ENCODE measurements around the gene OR5M3. TPM values are rescaled to one million over a fixed set of nuclear protein-coding genes. Genes with fewer than 3 reads are reported as not detected.

The OR5M3 gene
- polyA plus RNA-seq, 1 of the 3 experiments (the other 2 are of a cell fraction), result not detected

- Histone ChIP-seq H3K4me2 (no peak within 1 kb of the TSS), H3K9me3 (no peaks in the 10 kb centered on the region), H3K9ac (no peak within 1 kb of the TSS), H3K79me2 (ENCODE audit: insufficient read depth) (no peaks in the 10 kb centered on the region), H3K27ac (ENCODE audit: low read depth in 2 of 2, low read length in 1 of 2) (no peak within 1 kb of the TSS), H3K4me1 (ENCODE audit: control insufficient read depth in 1 of 2, insufficient read depth in 2 of 2, low read depth in 1 of 2, low read length in 1 of 2) (no peaks in the 10 kb centered on the region), H3K4me3 (ENCODE audit: low read depth in 2 of 2, low read length in 1 of 2) (no peak within 1 kb of the TSS), H3K27me3 (ENCODE audit: insufficient read depth) (no peaks in the 10 kb centered on the region), H3F3A (replicated peaks; ENCODE audit: insufficient read depth) (no peaks in the 10 kb centered on the region), H2AFZ (ENCODE audit: low read depth) (no peak within 1 kb of the TSS), H3K9me2 (no peaks in the 10 kb centered on the region), H3K36me3 (replicated peaks in 1 of 2; ENCODE audit: control insufficient read depth in 1 of 2, insufficient read depth in 2 of 2, low read length in 1 of 2) (no peaks in the 10 kb centered on the region), H4K20me1 (ENCODE audit: insufficient read depth) (no peaks in the 10 kb centered on the region)
- ChIA-PET CTCF (no interaction called here), POLR2A (no interaction called here)
- no peak for DNase-seq
- TF ChIP-seq SMC3 (IDR thresholded peaks at IDR 0.05; ENCODE audit: low read depth, low read length) (no peak), EZH2phosphoT487 (IDR thresholded peaks at IDR 0.05; ENCODE audit: borderline replicate concordance, low read depth) (no peak), MEF2A (IDR thresholded peaks at IDR 0.05; ENCODE audit: borderline replicate concordance, low read depth) (no peak), GATA2 (CRISPR knock-in tag; IDR thresholded peaks at IDR 0.05) (no peak), NFIC (IDR thresholded peaks at IDR 0.05; ENCODE audit: borderline replicate concordance) (no peak), REST (IDR thresholded peaks at IDR 0.05; ENCODE audit: low read depth, low read length) (no peak), JUND (IDR thresholded peaks at IDR 0.05) (no peak)
- WGBS (ENCODE audit: low lambda C conversion rate), result 17% methylated on average over 7 of the region's 7 CpGs
Measured at GRCh38 chr11:56491270-56491669, 18.1 kb upstream of the OR5M3 start, which contains the start of gene OR5M8. Gene OR5M8, minus strand, starts transcription at chr11:56491370. Its CDS starts 0 bp downstream, at chr11:56491370.

GRCh38 chr11:56486801-56487200, 13.6 kb upstream of the OR5M3 start:
- H3K4me2 ChIP-seq, result no peak overlapping the region
- no peaks in the 10 kb centered on the region for H3K79me2 ChIP-seq (ENCODE audit: insufficient read depth)
- CTCF ChIA-PET, result no interaction called here
- TF ChIP-seq CTCF (IDR thresholded peaks at IDR 0.05), result no peak
- no peak for TF ChIP-seq FOSL2 (IDR thresholded peaks at IDR 0.05; ENCODE audit: borderline replicate concordance, low read depth)
- TF ChIP-seq RCOR1 (IDR thresholded peaks at IDR 0.05; ENCODE audit: low read length), result no peak
- TF ChIP-seq ZBTB33 (IDR thresholded peaks at IDR 0.05; ENCODE audit: borderline replicate concordance, low read depth), result no peak
- no peak for TF ChIP-seq FOXM1 (IDR thresholded peaks at IDR 0.05; ENCODE audit: low read depth)
- TF ChIP-seq USF2 (IDR thresholded peaks at IDR 0.05; ENCODE audit: borderline replicate concordance, low read depth, low read length), result no peak
- no peak for TF ChIP-seq TCF12 (IDR thresholded peaks at IDR 0.05)
- no peak for TF ChIP-seq GABPA (IDR thresholded peaks at IDR 0.05; ENCODE audit: low read depth)
- TF ChIP-seq IRF3 (IDR thresholded peaks at IDR 0.05; ENCODE audit: low read depth, low read length), result no peak
- no peak for TF ChIP-seq SIN3A (IDR thresholded peaks at IDR 0.05; ENCODE audit: borderline replicate concordance, low read depth, low read length)
- TF ChIP-seq YY1 (IDR thresholded peaks at IDR 0.05; ENCODE audit: low read depth), result no peak
- TF ChIP-seq RXRA (IDR thresholded peaks at IDR 0.05; ENCODE audit: borderline replicate concordance, low read depth), result no peak
- no peak for TF ChIP-seq JUND (IDR thresholded peaks at IDR 0.05)
- TF ChIP-seq SMC3 (IDR thresholded peaks at IDR 0.05; ENCODE audit: low read depth, low read length), result no peak
- no peak for TF ChIP-seq NFIC (IDR thresholded peaks at IDR 0.05; ENCODE audit: borderline replicate concordance)

More at GRCh38 chr11:56486801-56487200, 13.6 kb upstream of the OR5M3 start:
- WGBS (ENCODE audit: low lambda C conversion rate), result 0% methylated on average over 3 of the region's 3 CpGs
- no peak for DNase-seq
- POLR2A ChIA-PET, result no interaction called here
- no peaks in the 10 kb centered on the region for H4K20me1 ChIP-seq (ENCODE audit: insufficient read depth)
- no peaks in the 10 kb centered on the region for H3F3A ChIP-seq (replicated peaks; ENCODE audit: insufficient read depth)
- no peaks in the 10 kb centered on the region for H3K9me3 ChIP-seq
- no peaks in the 10 kb centered on the region for H3K9me2 ChIP-seq
- no peak overlapping the region for H3K9ac ChIP-seq
- no peaks in the 10 kb centered on the region for H3K4me1 ChIP-seq (ENCODE audit: control insufficient read depth in 1 of 2, insufficient read depth in 2 of 2, low read depth in 1 of 2, low read length in 1 of 2)
- no peaks in the 10 kb centered on the region for H3K36me3 ChIP-seq (replicated peaks in 1 of 2; ENCODE audit: control insufficient read depth in 1 of 2, insufficient read depth in 2 of 2, low read length in 1 of 2)
- H3K4me3 ChIP-seq (ENCODE audit: low read depth in 2 of 2, low read length in 1 of 2), result no peak overlapping the region
- H3K27me3 ChIP-seq (ENCODE audit: insufficient read depth), result no peaks in the 10 kb centered on the region
- no peak overlapping the region for H3K27ac ChIP-seq (ENCODE audit: low read depth in 2 of 2, low read length in 1 of 2)
- H2AFZ ChIP-seq (ENCODE audit: low read depth), result no peak overlapping the region

Data from SK-N-SH (cell line).